ENCODE results near the gene BORCS6.
A peak's percentile ranks its signal among the peaks of the same experiment; 100 is the strongest.
"Not testable (repeated sequence)": the region's sequence is repeated elsewhere in the genome, so short reads cannot be mapped to it uniquely, and the experiment has no call there.

BORCS6 gene

GRCh38 chr17:8189711-8190477 lies at the start of gene BORCS6:
Gene BORCS6, minus strand, starts transcription at chr17:8190180. Its CDS starts 40 bp downstream, at chr17:8190140.
- peak; percentile 96 for DNase-seq

GRCh38 chr17:8237886-8238285 lies 47.9 kb upstream of the BORCS6 start:
- DNase-seq, result peak; percentile 7

- DNase-seq, result peak; percentile 93
These were observed 47.2 kb upstream of the BORCS6 start for GRCh38 chr17:8237175-8237574.

- no peak for DNase-seq
These were observed 45.7 kb upstream of the BORCS6 start for GRCh38 chr17:8235676-8236075.

GRCh38 chr17:8234361-8235270 lies 44.6 kb upstream of the BORCS6 start:
- DNase-seq, result no peak

GRCh38 chr17:8231701-8232100 lies 41.7 kb upstream of the BORCS6 start:
- DNase-seq, result no peak

GRCh38 chr17:8227238-8227581 lies 37.2 kb upstream of the BORCS6 start:
- no peak for DNase-seq

GRCh38 chr17:8226536-8227237 lies 36.7 kb upstream of the BORCS6 start:
- DNase-seq, result peak; percentile 92

- DNase-seq, result peak; percentile 84
These were observed 36.0 kb upstream of the BORCS6 start for GRCh38 chr17:8225813-8226535.

GRCh38 chr17:8224891-8225812 lies 35.2 kb upstream of the BORCS6 start:
- DNase-seq, result no peak

GRCh38 chr17:8223356-8224126 lies 33.6 kb upstream of the BORCS6 start:
- peak; percentile 78 for DNase-seq

- DNase-seq, result peak; percentile 97
These were observed 32.8 kb upstream of the BORCS6 start for GRCh38 chr17:8222630-8223355.

GRCh38 chr17:8222380-8222629 lies 32.3 kb upstream of the BORCS6 start:
- no peak for DNase-seq

GRCh38 chr17:8221663-8222379 lies 31.8 kb upstream of the BORCS6 start:
- DNase-seq, result peak; percentile 92

GRCh38 chr17:8220783-8221662 lies 31.0 kb upstream of the BORCS6 start:
- DNase-seq, result peak; percentile 95

- DNase-seq, result not testable (repeated sequence)
These were observed 24.0 kb upstream of the BORCS6 start for GRCh38 chr17:8214000-8214399.

- DNase-seq, result no peak
These were observed 22.6 kb upstream of the BORCS6 start for GRCh38 chr17:8212312-8213180.

Measured in NCI-H510A treated with DMSO at 0.1 percent for 48 hours (cell line).